ENCODE results near the gene STEAP1. TPM values are rescaled to one million over a fixed set of nuclear protein-coding genes. Genes with fewer than 3 reads are reported as not detected.

The STEAP1 gene
- total and polyA plus RNA-seq, 12 donors, result 0.29 to 3.7 (median 0.92) TPM; not detected in 2

- no peak overlapping the region for H3K27ac ChIP-seq
- 69 to 71% methylated on average over 10 of the region's 10 CpGs for WGBS, 2 donors
- no peak for DNase-seq
- H3K36me3 ChIP-seq, result no peaks in the 10 kb centered on the region
- intact Hi-C loops (cut with DNase I), result no loop called here
- H3K4me1 ChIP-seq, result no peaks in the 10 kb centered on the region
- no peak for TF ChIP-seq CTCF (IDR thresholded peaks at IDR 0.05)
- H3K9me3 ChIP-seq, result peaks cover 0 to 10% (median 0%) of the 10 kb centered on the region in 11 donors
- H3K4me3 ChIP-seq, result no peak overlapping the region
- ATAC-seq, result no peak
- H3K27me3 ChIP-seq, result no peaks in the 10 kb centered on the region
Measured at GRCh38 chr7:90194911-90195809, 40.9 kb downstream of the STEAP1 start.

- H3K4me1 ChIP-seq, result no peaks in the 10 kb centered on the region
- DNase-seq (no peak), ATAC-seq (no peak)
- no peaks in the 10 kb centered on the region for H3K27me3 ChIP-seq
- no peaks in the 10 kb centered on the region for H3K9me3 ChIP-seq
- H3K4me3 ChIP-seq, result no peak overlapping the region
- WGBS, 2 donors, result 90 to 94% methylated on average over 2 of the region's 2 CpGs
- H3K36me3 ChIP-seq, result no peaks in the 10 kb centered on the region
- TF ChIP-seq CTCF (IDR thresholded peaks at IDR 0.05), result no peak
- intact Hi-C loops (cut with DNase I), result no loop called here
- H3K27ac ChIP-seq, result no peak overlapping the region
Measured at GRCh38 chr7:90201500-90202195, 47.4 kb downstream of the STEAP1 start.

- no peak overlapping the region for H3K27ac ChIP-seq
- H3K27me3 ChIP-seq, result peaks cover 0 to 35% (median 9%) of the 10 kb centered on the region in 7 donors
- ATAC-seq, result no peak
- H3K4me1 ChIP-seq, result peaks cover 0 to 20% (median 0%) of the 10 kb centered on the region in 9 donors
- no peak for TF ChIP-seq CTCF (IDR thresholded peaks at IDR 0.05)
- no peaks in the 10 kb centered on the region for H3K9me3 ChIP-seq
- H3K36me3 ChIP-seq, result no peaks in the 10 kb centered on the region
- DNase-seq, result no peak
- intact Hi-C loops (cut with DNase I), result no loop called here
- 80 to 89% methylated on average over 1 of the region's 1 CpG for WGBS, 2 donors
- no peak overlapping the region for H3K4me3 ChIP-seq
Measured at GRCh38 chr7:90207956-90208355, 53.7 kb downstream of the STEAP1 start.

GRCh38 chr7:90209776-90210175 is 55.5 kb downstream of the STEAP1 start:
- no peaks in the 10 kb centered on the region for H3K9me3 ChIP-seq
- peaks cover 0 to 46% (median 9%) of the 10 kb centered on the region in 7 donors for H3K27me3 ChIP-seq
- no peaks in the 10 kb centered on the region for H3K36me3 ChIP-seq
- ATAC-seq (no peak), DNase-seq (no peak)
- no peak overlapping the region for H3K4me3 ChIP-seq
- H3K27ac ChIP-seq, result no peak overlapping the region
- H3K4me1 ChIP-seq, result peaks cover 0 to 20% (median 0%) of the 10 kb centered on the region in 9 donors
- TF ChIP-seq CTCF (IDR thresholded peaks at IDR 0.05), result no peak
- intact Hi-C loops (cut with DNase I), result loop anchor here in 1 of 10 donors (5.0 kb wide), 1 partner anchor 52 kb away; no protein-coding TSS in a partner anchor
- 87 to 92% methylated on average over 1 of the region's 1 CpG for WGBS, 2 donors

All from heart right ventricle (tissue), 16 donors.